ENCODE measurements around the gene ZNF689.

DNA sequence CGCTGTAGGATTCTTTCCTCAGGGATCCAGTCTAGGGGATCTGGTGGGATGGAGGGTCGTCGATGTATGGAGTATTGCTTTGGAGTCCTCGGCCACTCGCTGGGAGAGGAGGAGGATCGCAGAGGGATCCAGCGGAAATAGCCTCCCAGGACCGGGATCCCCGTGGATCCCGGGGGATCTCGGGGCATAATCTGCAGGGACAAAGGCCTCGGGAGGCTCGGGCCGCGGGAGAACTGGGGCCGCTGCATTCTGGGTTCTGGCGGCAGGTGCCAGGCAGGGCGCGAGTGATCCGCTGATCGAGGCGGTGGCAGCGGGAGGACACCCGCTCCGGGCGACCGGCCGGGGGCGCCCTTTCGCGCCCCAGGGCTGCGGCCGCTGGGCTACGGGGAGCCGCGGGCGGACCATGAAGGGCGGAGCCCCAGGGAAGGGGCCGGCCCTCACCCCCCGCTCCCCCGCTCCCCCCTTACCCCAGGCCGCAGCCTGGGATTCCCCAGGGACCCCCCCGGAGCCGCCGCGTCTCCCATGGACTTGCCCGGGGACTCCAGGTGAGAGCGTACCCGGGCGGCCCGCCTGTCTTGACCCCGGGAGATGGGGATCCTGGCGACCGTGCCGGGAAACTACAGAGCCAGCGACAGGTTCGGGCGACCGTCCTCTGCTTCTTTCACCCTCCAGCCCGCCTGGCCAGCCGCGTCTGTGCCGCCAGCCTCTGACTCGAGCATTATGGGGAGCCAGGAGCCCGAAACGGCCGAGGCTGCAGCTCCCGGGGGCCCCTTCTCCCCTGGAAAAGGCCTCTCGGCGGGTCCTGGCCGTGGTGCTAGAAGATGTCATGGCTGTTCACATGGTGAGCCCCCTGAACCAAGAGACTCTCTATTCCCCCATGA is 41.2 kb upstream of the ZNF689 start:
- TF ChIP-seq, protein P1, sequence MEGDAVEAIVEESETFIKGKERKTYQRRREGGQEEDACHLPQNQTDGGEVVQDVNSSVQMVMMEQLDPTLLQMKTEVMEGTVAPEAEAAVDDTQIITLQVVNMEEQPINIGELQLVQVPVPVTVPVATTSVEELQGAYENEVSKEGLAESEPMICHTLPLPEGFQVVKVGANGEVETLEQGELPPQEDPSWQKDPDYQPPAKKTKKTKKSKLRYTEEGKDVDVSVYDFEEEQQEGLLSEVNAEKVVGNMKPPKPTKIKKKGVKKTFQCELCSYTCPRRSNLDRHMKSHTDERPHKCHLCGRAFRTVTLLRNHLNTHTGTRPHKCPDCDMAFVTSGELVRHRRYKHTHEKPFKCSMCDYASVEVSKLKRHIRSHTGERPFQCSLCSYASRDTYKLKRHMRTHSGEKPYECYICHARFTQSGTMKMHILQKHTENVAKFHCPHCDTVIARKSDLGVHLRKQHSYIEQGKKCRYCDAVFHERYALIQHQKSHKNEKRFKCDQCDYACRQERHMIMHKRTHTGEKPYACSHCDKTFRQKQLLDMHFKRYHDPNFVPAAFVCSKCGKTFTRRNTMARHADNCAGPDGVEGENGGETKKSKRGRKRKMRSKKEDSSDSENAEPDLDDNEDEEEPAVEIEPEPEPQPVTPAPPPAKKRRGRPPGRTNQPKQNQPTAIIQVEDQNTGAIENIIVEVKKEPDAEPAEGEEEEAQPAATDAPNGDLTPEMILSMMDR (IDR thresholded peaks at IDR 0.05; ENCODE audit: low read depth, low read length, poor library complexity, severe bottlenecking): peak; percentile 83
- TF ChIP-seq EZH2phosphoT487 (IDR thresholded peaks at IDR 0.05; ENCODE audit: borderline replicate concordance, low read length): no peak

All from DOHH2 (cell line).